Smooth muscle cell of the brain vasculature (primary cell): ENCODE measurements around the gene OR51I2.

Source experiments
- DNase-seq: peaks from one replicate; pipeline ENCODE4 v3.0.0-alpha.2; 2012; ENCODE audit warnings: low read depth, low spot score

OR51I2 gene, protein sequence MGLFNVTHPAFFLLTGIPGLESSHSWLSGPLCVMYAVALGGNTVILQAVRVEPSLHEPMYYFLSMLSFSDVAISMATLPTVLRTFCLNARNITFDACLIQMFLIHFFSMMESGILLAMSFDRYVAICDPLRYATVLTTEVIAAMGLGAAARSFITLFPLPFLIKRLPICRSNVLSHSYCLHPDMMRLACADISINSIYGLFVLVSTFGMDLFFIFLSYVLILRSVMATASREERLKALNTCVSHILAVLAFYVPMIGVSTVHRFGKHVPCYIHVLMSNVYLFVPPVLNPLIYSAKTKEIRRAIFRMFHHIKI

DNA sequence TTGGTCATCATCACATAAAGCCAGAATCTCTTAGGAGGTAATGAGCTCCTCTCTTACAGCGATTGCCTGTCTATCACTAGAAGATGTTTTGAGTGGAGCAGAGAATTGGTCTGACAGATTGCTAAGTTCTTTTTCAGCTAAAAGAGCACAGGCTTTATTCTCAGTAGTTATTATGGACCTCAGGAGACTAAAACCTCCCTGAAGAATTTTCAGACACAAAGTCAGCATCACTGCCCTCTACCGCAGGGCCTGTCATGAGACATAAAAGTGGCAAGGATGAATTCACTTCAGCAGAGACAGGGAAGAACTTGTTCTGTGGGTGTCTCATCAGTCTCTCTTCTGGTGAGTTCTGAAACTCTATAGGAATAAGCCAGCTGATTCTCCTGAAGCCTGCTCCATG, at the start of gene OR51I2:
OR51I2 (plus strand) TSS at position 301 of the 400 bp plus-strand sequence. CDS start 4,166 bp downstream, outside the sequence.
- DNase-seq, result no peak

- DNase-seq, result no peak
Observed at GRCh38 chr11:5405173-5405572, 44.0 kb upstream of the OR51I2 start.

- no peak for DNase-seq
Observed at GRCh38 chr11:5420993-5421392, 28.1 kb upstream of the OR51I2 start.

DNA sequence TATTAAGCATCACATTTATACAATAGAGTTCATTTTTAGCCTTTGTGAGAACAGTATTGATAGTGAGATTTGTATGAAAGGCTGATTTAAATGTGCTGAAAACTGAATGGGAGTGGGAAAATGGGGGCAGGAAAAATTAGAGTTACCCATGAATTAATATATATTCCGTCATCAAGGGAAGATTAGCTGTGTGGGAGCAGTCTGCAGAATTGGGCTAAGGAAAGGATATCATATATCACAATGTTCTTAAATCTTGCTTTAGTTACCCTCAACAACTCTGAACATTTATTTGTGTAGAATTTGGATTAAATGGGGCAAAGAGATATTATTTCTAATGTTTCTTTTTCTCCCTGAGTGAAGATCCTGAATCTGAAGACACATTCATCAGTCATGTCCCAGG, 27.3 kb upstream of the OR51I2 start, which contains the start of gene OR51Q1:
OR51Q1 (plus strand) TSS at position 301 of the 400 bp plus-strand sequence; CDS start at position 391, 90 bp downstream.
- DNase-seq, result no peak

DNA sequence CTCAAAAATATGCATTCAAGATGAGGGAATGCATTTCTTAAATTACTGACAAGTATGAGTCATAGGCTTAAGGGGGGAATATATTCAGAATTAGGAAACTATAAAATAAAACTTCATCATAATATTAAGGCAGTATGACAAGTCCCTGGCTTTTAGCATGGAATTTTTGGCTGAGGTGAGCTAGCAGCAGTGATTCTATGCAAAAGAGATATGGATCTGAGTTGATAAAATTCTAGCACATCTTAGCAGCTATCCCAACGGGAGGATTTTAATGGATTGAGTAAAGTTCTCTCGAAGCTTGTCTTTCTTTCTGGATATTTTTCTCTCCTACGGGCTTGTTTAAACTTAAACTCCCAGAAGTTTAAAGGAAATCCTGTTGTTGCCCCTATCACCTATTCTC, 26.0 kb upstream of the OR51I2 start:
- no peak for DNase-seq

DNA sequence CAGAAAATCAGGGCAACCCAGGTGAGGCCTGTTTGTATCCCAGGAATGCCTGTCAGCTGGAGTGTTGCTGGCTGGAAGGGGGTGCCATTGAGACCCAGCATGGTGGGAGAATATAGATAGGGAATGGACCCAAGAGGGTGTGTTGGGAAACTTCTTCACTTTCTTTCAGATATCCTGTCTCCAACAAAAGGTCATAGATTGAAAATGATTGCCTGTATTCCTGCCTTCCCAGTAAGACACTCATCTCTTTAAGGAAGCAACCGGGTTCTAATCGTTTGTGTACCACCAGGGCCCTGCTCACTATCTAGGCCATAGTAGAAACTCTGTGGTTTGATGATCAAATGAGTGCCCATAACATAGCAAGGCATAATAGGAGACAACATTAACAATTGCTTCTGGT, 7.7 kb upstream of the OR51I2 start, which contains the start of gene OR51I1:
OR51I1 (minus strand) TSS at position 101 of the 400 bp plus-strand sequence; CDS start at position 101, 0 bp downstream.
- DNase-seq, result no peak

- DNase-seq, result no peak
Observed at GRCh38 chr11:5443835-5444393, 5.2 kb upstream of the OR51I2 start.

DNA sequence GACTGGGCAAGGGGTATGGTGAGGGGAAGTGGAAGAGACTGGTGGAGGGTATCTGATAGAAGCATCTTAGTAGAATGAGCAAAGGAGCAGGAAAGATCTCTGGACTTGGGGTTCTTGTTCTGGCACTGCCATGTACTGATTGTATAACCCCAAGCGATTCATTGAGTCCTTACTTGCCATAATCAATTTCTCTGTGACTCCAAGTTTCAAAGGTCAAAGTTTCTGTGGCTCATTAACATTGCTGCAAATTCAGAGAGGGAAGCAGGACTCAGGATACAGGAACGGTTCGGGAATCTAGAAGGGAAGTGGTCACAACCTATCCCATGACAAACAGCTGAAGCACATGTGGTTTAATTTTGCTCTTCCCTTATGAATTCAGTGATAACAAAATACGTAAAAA, 309 bp downstream of the OR51I2 start:
- DNase-seq, result no peak

DNA sequence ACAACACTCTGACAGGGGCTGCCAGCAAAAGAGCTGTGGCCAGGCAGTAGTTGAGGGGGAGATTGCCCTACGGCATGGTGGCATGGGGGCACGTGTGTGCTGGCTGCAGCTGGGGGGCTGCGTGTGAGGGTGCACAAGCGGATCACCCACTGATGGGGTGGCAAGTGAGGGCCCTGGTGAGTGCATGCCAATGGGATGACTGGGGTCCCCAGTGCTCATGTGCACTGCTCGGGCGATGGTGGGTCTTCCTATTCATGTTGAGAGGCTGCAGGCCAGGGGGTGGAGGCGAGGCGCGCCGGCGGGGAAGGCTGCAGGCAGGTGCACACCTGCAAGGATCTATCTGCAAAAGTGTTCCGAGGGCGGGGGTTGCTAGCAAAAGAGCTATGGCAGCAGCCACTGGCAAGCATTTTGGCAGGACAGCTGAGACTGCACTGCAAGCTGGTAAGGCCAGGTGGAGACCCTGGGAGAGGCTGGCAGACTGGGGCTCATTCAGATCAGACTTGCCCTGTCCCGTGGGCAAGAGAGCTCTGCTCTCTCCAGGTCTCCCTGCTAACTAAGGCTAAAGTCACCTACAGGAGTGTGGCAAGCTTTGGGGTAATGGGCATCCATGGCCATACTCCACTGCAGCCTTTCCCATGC, 12.0 kb downstream of the OR51I2 start:
- no peak for DNase-seq

DNA sequence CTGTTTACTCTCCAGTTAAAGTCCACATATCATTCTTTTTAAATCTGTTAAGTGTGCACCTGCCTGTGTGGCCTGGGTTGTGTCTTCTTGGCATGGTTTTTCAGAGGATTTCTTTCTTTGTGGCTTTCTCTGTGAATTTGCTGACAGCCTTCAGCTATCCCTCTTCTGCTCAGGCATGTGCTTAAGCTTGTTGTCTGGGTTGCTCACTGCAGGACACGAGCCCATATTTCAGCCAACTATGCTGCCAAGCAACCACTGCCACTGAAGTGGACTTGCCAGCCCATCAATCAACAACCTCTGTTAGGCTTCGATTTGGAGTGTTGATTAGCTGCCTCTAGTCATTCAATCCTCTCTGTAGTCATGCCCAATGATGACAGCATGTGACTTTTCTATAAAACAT, 18.4 kb downstream of the OR51I2 start:
- DNase-seq, result no peak

DNA sequence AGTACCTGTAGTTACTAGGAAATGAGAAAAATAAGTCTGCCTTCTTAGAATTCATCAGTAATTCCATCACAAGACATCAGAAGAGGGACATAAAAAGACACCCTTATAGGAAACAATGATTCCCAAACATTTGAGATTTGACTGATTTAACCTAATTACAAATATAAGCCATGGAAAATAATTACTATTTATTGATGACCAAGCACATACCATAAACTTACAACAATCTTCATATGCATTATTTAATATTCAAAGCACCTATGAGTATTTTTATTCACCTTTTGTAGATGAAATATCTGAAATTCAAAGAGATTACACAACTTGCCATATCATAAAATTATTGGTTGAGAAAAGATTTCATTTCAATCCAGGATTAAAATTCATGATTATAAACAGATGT, 24.8 kb downstream of the OR51I2 start:
- no peak for DNase-seq

DNA sequence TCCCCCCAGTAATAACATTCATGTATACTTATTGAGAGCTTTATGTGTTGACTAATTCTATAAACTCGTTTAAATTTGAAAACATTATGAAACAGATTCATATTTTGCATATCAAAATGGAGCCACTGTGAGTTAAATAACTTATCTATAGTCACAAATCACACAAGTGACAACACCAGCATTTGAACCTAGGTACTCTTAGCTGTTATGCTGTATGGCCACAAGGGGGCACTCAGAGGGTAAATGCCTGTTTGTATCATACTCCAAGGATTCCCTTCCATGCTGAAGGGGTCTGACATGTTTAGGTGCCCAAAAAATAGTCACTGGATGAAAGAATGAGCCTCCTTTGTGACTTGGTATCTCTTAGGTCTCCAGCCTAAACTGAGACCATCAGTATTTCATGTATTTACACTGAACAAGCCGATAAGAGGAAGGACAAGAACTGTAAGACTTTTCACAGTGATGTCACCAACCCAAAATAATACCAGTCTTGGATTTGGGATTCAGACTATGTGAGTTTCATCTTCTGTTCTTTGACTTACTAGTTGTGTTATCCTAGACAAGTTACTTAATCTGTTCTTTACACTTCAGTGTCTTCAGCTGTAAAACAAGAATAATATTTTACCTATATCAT, 27.2 kb downstream of the OR51I2 start:
- DNase-seq, result peak; percentile 6

DNA sequence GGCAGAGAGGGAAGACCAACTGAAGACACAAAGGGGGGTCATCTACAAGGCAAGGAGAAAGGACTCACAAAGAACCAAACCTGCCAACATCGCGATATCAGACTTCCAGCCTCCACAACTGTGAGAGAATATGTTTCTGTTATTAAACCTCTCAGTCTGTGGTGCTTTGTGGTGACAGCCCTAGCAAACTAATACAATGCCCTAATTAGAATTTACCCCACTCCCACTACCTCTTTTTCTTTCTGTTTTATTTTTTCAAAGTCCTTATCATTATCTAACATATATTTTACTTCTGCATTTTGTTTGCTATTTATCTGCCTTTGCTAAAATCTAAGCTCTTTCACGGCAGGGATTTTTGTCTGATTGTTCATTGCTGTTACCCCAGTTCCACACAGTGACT, 36.9 kb downstream of the OR51I2 start:
- no peak for DNase-seq

GRCh38 chr11:5486421-5486820, 37.3 kb downstream of the OR51I2 start:
- no peak for DNase-seq

DNA sequence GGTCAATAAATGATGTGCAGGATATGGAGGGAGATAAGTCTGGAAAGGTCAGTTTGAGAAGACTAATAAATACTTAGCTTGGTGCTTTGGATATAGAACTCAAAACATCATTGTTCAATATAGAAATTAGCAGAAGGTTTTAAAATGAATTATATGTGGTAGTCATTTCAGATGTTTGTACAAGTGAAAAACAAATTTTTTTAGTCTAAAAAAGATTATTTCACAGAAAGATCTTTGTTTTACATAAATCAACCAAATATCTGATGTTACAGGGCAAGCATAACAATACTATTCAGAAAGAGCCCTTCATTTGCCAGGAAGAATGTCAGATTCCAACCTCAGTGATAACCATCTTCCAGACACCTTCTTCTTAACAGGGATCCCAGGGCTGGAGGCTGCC, 39.3 kb downstream of the OR51I2 start, which contains the start of gene OR52D1:
OR52D1 (plus strand) TSS at position 301 of the 400 bp plus-strand sequence; CDS start at position 323, 22 bp downstream.
- no peak for DNase-seq

GRCh38 chr11:5488798-5489399, 39.8 kb downstream of the OR51I2 start:
- no peak for DNase-seq

DNA sequence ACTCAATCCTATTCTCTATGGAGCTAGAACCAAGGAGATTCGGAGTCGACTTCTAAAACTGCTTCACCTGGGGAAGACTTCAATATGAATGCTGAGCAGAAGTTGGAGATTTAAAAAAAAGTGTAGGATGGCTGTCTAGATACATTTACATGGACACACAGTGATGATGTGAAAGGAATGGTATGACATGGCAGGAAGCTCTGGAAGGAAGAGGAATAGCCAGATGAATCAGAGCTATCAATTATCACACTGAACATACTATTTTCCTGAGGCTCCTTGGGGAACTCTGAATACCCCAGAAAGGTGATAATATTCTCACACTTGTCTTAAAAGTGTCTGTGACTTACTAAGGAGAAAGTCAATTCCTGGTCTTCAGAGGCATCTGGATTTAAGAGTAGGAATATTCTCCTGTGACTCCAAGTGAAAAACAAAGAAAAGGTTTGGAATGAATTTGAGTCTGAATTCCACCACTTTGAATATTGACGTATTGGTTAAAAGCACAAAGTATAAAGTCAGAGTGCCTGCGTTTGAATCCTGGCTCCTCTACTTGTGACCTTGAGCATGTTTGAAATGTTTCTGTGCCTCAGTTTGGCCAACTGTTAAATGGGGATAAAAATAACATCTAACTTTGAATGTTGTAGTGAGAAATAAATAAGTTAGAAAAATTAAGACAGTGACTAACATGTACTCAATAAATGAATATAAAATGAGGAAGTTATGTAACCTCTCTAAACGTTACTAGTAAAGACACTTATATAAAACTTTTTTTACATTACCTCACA, 40.6 kb downstream of the OR51I2 start:
- no peak for DNase-seq

- no peak for DNase-seq
Observed at GRCh38 chr11:5499671-5500070, 50.5 kb downstream of the OR51I2 start.

- no peak for DNase-seq
Observed at GRCh38 chr11:5500393-5500801, 51.3 kb downstream of the OR51I2 start.

GRCh38 chr11:5504403-5504921, 55.3 kb downstream of the OR51I2 start:
- DNase-seq, result no peak
